Neutrophil (primary cell): ENCODE measurements around the gene CREBL2.

ENCODE experiments used
- H3K27ac ChIP-seq: fragments of 200-600 bp; sonication (generic); 2 replicates; pipeline ENCODE4 v1.5.1; 2016; ENCODE audit warnings: mild to moderate bottlenecking, moderate library complexity
- H3K27me3 ChIP-seq: fragments of 200-600 bp; sonication (generic); 2 replicates; pipeline ENCODE4 v1.6.0; 2016; ENCODE audit warnings: mild to moderate bottlenecking
- H3K36me3 ChIP-seq: fragments of 200-600 bp; sonication (generic); 2 replicates; pipeline ENCODE4 v1.5.1; 2017
- H3K4me1 ChIP-seq, 2 experiments: fragments of 200-600 bp in 1 of 2; sonication (generic) in 1 of 2; 1 replicate in 1 of 2; 2 replicates in 1 of 2; pipeline versions ENCODE4 v1.5.1 to v1.6.1; 2013 to 2016; ENCODE audit warnings: low read depth in 1 of 2, low read length in 1 of 2, mild to moderate bottlenecking in 1 of 2, moderate library complexity in 1 of 2; ENCODE audit not compliant: control insufficient read depth in 1 of 2, insufficient read depth in 1 of 2
- H3K4me3 ChIP-seq, 2 experiments: fragments of 200-600 bp in 1 of 2; sonication (generic) in 1 of 2; 1 replicate in 1 of 2; 2 replicates in 1 of 2; pipeline ENCODE4 v1.5.1; 2013 to 2016; ENCODE audit warnings: low read depth in 1 of 2, low read length in 1 of 2, mild to moderate bottlenecking in 1 of 2, moderate library complexity in 1 of 2
- H3K9me3 ChIP-seq: fragments of 200-600 bp; sonication (generic); 2 replicates; pipeline ENCODE4 v1.5.1; 2016
- CTCF ChIP-seq: fragments of 200-600 bp; sonication (generic); IDR thresholded peaks from 2 replicates; pipeline ENCODE4 v1.5.1; 2016; ENCODE audit warnings: antibody characterized with exemption

CREBL2 gene

GRCh38 chr12:12660201-12660600, 48.5 kb downstream of the CREBL2 start:
- TF ChIP-seq CTCF: no peak
- no peaks in the 10 kb centered on the region for H3K27me3 ChIP-seq
- no peak overlapping the region for H3K27ac ChIP-seq
- no peaks in the 10 kb centered on the region for H3K9me3 ChIP-seq
- H3K4me3 ChIP-seq: no peak overlapping the region
- peaks cover 4 to 7% of the 10 kb centered on the region in 2 experiments for H3K4me1 ChIP-seq
- H3K36me3 ChIP-seq: no peaks in the 10 kb centered on the region

- Histone ChIP-seq H3K27me3 (no peaks in the 10 kb centered on the region), H3K27ac (no peak overlapping the region)
Observed at GRCh38 chr12:12661086-12661856, 49.6 kb downstream of the CREBL2 start.

GRCh38 chr12:12663644-12664294, 52.1 kb downstream of the CREBL2 start:
- H3K4me1 ChIP-seq: no peaks in the 10 kb centered on the region
- no peak for TF ChIP-seq CTCF
- H3K27me3 ChIP-seq: no peaks in the 10 kb centered on the region
- no peaks in the 10 kb centered on the region for H3K36me3 ChIP-seq
- H3K9me3 ChIP-seq: no peaks in the 10 kb centered on the region
- no peak overlapping the region for H3K4me3 ChIP-seq
- no peak overlapping the region for H3K27ac ChIP-seq

More at GRCh38 chr12:12661086-12661856, 49.6 kb downstream of the CREBL2 start:
- no peak overlapping the region for H3K4me3 ChIP-seq
- no peaks in the 10 kb centered on the region for H3K4me1 ChIP-seq
- no peaks in the 10 kb centered on the region for H3K9me3 ChIP-seq
- TF ChIP-seq CTCF: no peak
- H3K36me3 ChIP-seq: no peaks in the 10 kb centered on the region

GRCh38 chr12:12665194-12665593, 53.5 kb downstream of the CREBL2 start:
- no peak for TF ChIP-seq CTCF
- Histone ChIP-seq H3K4me1 (no peaks in the 10 kb centered on the region), H3K9me3 (no peaks in the 10 kb centered on the region), H3K27ac (no peak overlapping the region), H3K36me3 (no peaks in the 10 kb centered on the region), H3K4me3 (no peak overlapping the region), H3K27me3 (no peaks in the 10 kb centered on the region)

- no peaks in the 10 kb centered on the region for H3K4me1 ChIP-seq
- no peak for TF ChIP-seq CTCF
- H3K27ac ChIP-seq: no peak overlapping the region
Observed at GRCh38 chr12:12668005-12668404, 56.3 kb downstream of the CREBL2 start.

More at GRCh38 chr12:12668005-12668404, 56.3 kb downstream of the CREBL2 start:
- Histone ChIP-seq H3K27me3 (no peaks in the 10 kb centered on the region), H3K4me3 (no peak overlapping the region), H3K9me3 (no peaks in the 10 kb centered on the region), H3K36me3 (no peaks in the 10 kb centered on the region)
